SU-DHL-6 (cell line): ENCODE data around the gene C20orf96.

Experiments
- H2AFZ ChIP-seq: fragments of 200-600 bp; sonication (generic); 2 replicates; pipeline ENCODE4 v1.6.1; 2014; ENCODE audit warnings: low read depth, mild to moderate bottlenecking, moderate library complexity, mixed read lengths, antibody characterized with exemption, low read length; ENCODE audit not compliant: severe bottlenecking
- H3F3A ChIP-seq: fragments of 200-600 bp; shearing (Covaris generic); 2 replicates; pipeline ENCODE4 v1.6.0; 2016; ENCODE audit warnings: antibody characterized with exemption, mild to moderate bottlenecking; ENCODE audit not compliant: insufficient read depth
- H3K27ac ChIP-seq: fragments of 200-600 bp; sonication (generic); 2 replicates; pipeline ENCODE4 v1.5.1; 2016; ENCODE audit warnings: low read depth, mild to moderate bottlenecking, low read length, moderate library complexity, mixed read lengths
- H3K27me3 ChIP-seq: fragments of 200-600 bp; sonication (generic), shearing (Covaris generic); 2 replicates; pipeline ENCODE4 v1.6.0; 2014; ENCODE audit warnings: mild to moderate bottlenecking, low read length
- H3K36me3 ChIP-seq: fragments of 200-600 bp; sonication (generic); 2 replicates; pipeline ENCODE4 v1.6.1; 2014; ENCODE audit warnings: mild to moderate bottlenecking, low read length, mixed read lengths
- H3K4me2 ChIP-seq: fragments of 300-600, 200-600 bp; shearing (Covaris generic), sonication (generic); 2 replicates; pipeline ENCODE4 v1.6.0; 2014; ENCODE audit warnings: low read length, low read depth, mild to moderate bottlenecking; ENCODE audit not compliant: poor library complexity, severe bottlenecking
- H3K4me3 ChIP-seq: fragments of 200-600 bp; sonication (generic); 2 replicates; pipeline ENCODE4 v1.5.1; 2014; ENCODE audit warnings: antibody characterized with exemption, low read length, mild to moderate bottlenecking, mixed read lengths; ENCODE audit not compliant: insufficient read depth, poor library complexity, severe bottlenecking
- H3K79me2 ChIP-seq: fragments of 200-600 bp; sonication (generic); 2 replicates; pipeline ENCODE4 v1.6.1; 2014; ENCODE audit warnings: mild to moderate bottlenecking, low read length, moderate library complexity; ENCODE audit not compliant: insufficient read depth
- H3K9ac ChIP-seq: fragments of 200-600 bp; sonication (generic); 2 replicates; pipeline ENCODE4 v1.7.0; 2014; ENCODE audit warnings: mild to moderate bottlenecking, low read length
- H3K9me2 ChIP-seq: fragments of 200-600 bp; sonication (generic); replicated peaks from 2 replicates; pipeline ENCODE4 v1.6.1; 2014; ENCODE audit warnings: low read length; ENCODE audit not compliant: insufficient read depth
- H3K9me3 ChIP-seq: fragments of 200-600 bp; sonication (generic); 2 replicates; pipeline ENCODE4 v1.6.1; 2014; ENCODE audit warnings: low read length, mixed read lengths; ENCODE audit not compliant: insufficient read depth
- H4K20me1 ChIP-seq: fragments of 200-600 bp; sonication (generic); 2 replicates; pipeline ENCODE4 v1.6.1; 2014; ENCODE audit warnings: low read depth, mild to moderate bottlenecking, antibody characterized with exemption, low read length, moderate library complexity, mixed read lengths
- CTCF ChIP-seq: fragments of 200-600 bp; sonication (generic); IDR thresholded peaks from one replicate; pipeline ENCODE4 v1.5.1; 2017; ENCODE audit warnings: antibody characterized with exemption, mild to moderate bottlenecking, low read length, moderate library complexity; ENCODE audit not compliant: insufficient read depth, poor library complexity, severe bottlenecking
- EZH2phosphoT487 ChIP-seq: fragments of 200-600 bp; sonication (generic), shearing (Covaris generic); conservative IDR thresholded peaks from 2 replicates; pipeline ENCODE4 v1.6.1; 2018; ENCODE audit warnings: mild to moderate bottlenecking, antibody characterized with exemption, low read length, moderate library complexity, mixed read lengths

C20orf96 gene

GRCh38 chr20:272718-273117 lies 17.8 kb downstream of the C20orf96 start:
- H3F3A ChIP-seq, result no peaks in the 10 kb centered on the region
- H3K9me2 ChIP-seq, result no peaks in the 10 kb centered on the region
- H3K9me3 ChIP-seq, result no peaks in the 10 kb centered on the region
- H2AFZ ChIP-seq, result no peak overlapping the region
- H3K4me2 ChIP-seq, result no peak overlapping the region
- no peak overlapping the region for H3K4me3 ChIP-seq
- H3K79me2 ChIP-seq, result no peaks in the 10 kb centered on the region
- no peaks in the 10 kb centered on the region for H3K36me3 ChIP-seq
- TF ChIP-seq EZH2phosphoT487, result no peak
- no peak for TF ChIP-seq CTCF
- H4K20me1 ChIP-seq, result no peaks in the 10 kb centered on the region
- H3K27me3 ChIP-seq, result no peaks in the 10 kb centered on the region
- no peak overlapping the region for H3K9ac ChIP-seq
- no peak overlapping the region for H3K27ac ChIP-seq

GRCh38 chr20:271528-271927 lies 19.0 kb downstream of the C20orf96 start:
- H2AFZ ChIP-seq, result no peak overlapping the region
- no peaks in the 10 kb centered on the region for H3K79me2 ChIP-seq
- no peak overlapping the region for H3K27ac ChIP-seq
- no peak overlapping the region for H3K4me3 ChIP-seq
- H3K4me2 ChIP-seq, result no peak overlapping the region
- TF ChIP-seq CTCF, result no peak
- TF ChIP-seq EZH2phosphoT487, result no peak
- no peaks in the 10 kb centered on the region for H3K27me3 ChIP-seq
- H3F3A ChIP-seq, result no peaks in the 10 kb centered on the region
- H3K9ac ChIP-seq, result no peak overlapping the region
- no peaks in the 10 kb centered on the region for H4K20me1 ChIP-seq
- no peaks in the 10 kb centered on the region for H3K9me2 ChIP-seq
- H3K9me3 ChIP-seq, result no peaks in the 10 kb centered on the region
- no peaks in the 10 kb centered on the region for H3K36me3 ChIP-seq

GRCh38 chr20:271069-271468 lies 19.5 kb downstream of the C20orf96 start:
- no peaks in the 10 kb centered on the region for H4K20me1 ChIP-seq
- H2AFZ ChIP-seq, result no peak overlapping the region
- no peak overlapping the region for H3K9ac ChIP-seq
- H3K79me2 ChIP-seq, result no peaks in the 10 kb centered on the region
- H3K4me2 ChIP-seq, result no peak overlapping the region
- TF ChIP-seq CTCF, result no peak
- TF ChIP-seq EZH2phosphoT487, result no peak
- no peaks in the 10 kb centered on the region for H3K9me2 ChIP-seq
- H3K9me3 ChIP-seq, result no peaks in the 10 kb centered on the region
- no peaks in the 10 kb centered on the region for H3K36me3 ChIP-seq
- no peak overlapping the region for H3K4me3 ChIP-seq
- H3F3A ChIP-seq, result no peaks in the 10 kb centered on the region
- H3K27ac ChIP-seq, result no peak overlapping the region
- H3K27me3 ChIP-seq, result no peaks in the 10 kb centered on the region

- Histone ChIP-seq H3K79me2 (no peaks in the 10 kb centered on the region), H3K4me2 (no peak overlapping the region)
- TF ChIP-seq EZH2phosphoT487 (no peak), CTCF (no peak)
These were observed 20.0 kb downstream of the C20orf96 start for GRCh38 chr20:270517-270916.

More at GRCh38 chr20:270517-270916, 20.0 kb downstream of the C20orf96 start:
- H3K36me3 ChIP-seq, result no peaks in the 10 kb centered on the region
- H3K9ac ChIP-seq, result no peak overlapping the region
- no peaks in the 10 kb centered on the region for H3F3A ChIP-seq
- no peak overlapping the region for H3K4me3 ChIP-seq
- H3K9me2 ChIP-seq, result no peaks in the 10 kb centered on the region
- H3K27ac ChIP-seq, result no peak overlapping the region
- H3K9me3 ChIP-seq, result no peaks in the 10 kb centered on the region
- H3K27me3 ChIP-seq, result no peaks in the 10 kb centered on the region
- no peak overlapping the region for H2AFZ ChIP-seq
- no peaks in the 10 kb centered on the region for H4K20me1 ChIP-seq
